Measurements from ENCODE around the gene ASXL1.

ASXL1 gene

GRCh38 chr20:32442630-32443373 is 84.7 kb downstream of the ASXL1 start:
- TF ChIP-seq CTCF (IDR thresholded peaks at IDR 0.05; ENCODE audit: low read depth, low read length) = no peak
- no peak for DNase-seq (ENCODE audit: extremely low read depth, low read depth)

GRCh38 chr20:32443386-32443974 is 85.3 kb downstream of the ASXL1 start:
- TF ChIP-seq CTCF (IDR thresholded peaks at IDR 0.05; ENCODE audit: low read depth, low read length) = no peak
- no peak for DNase-seq (ENCODE audit: extremely low read depth, low read depth)

GRCh38 chr20:32444474-32445220 is 86.5 kb downstream of the ASXL1 start:
- DNase-seq (ENCODE audit: extremely low read depth, low read depth) = no peak
- no peak for TF ChIP-seq CTCF (IDR thresholded peaks at IDR 0.05; ENCODE audit: low read depth, low read length)

- no peak for DNase-seq (ENCODE audit: extremely low read depth, low read depth)
- no peak for TF ChIP-seq CTCF (IDR thresholded peaks at IDR 0.05; ENCODE audit: low read depth, low read length)
Measured at GRCh38 chr20:32445539-32446273, 87.6 kb downstream of the ASXL1 start.

GRCh38 chr20:32446301-32447100 is 88.4 kb downstream of the ASXL1 start:
- DNase-seq (ENCODE audit: extremely low read depth, low read depth) = no peak
- TF ChIP-seq CTCF (IDR thresholded peaks at IDR 0.05; ENCODE audit: low read depth, low read length) = no peak

- no peak for TF ChIP-seq CTCF (IDR thresholded peaks at IDR 0.05; ENCODE audit: low read depth, low read length)
- DNase-seq (ENCODE audit: extremely low read depth, low read depth) = no peak
Measured at GRCh38 chr20:32447136-32448027, 89.3 kb downstream of the ASXL1 start.

Data from AG09319 (cell line).